ENCODE measurements around the gene MIPOL1. TPM values are rescaled to one million over a fixed set of nuclear protein-coding genes. Genes with fewer than 3 reads are reported as not detected.

Gene MIPOL1
- total and polyA plus RNA-seq, 2 of the 13 experiments (the other 11 are each of a cell fraction or from before 2014, with no cell fraction given), result 8.6 to 34.2 TPM

DNA sequence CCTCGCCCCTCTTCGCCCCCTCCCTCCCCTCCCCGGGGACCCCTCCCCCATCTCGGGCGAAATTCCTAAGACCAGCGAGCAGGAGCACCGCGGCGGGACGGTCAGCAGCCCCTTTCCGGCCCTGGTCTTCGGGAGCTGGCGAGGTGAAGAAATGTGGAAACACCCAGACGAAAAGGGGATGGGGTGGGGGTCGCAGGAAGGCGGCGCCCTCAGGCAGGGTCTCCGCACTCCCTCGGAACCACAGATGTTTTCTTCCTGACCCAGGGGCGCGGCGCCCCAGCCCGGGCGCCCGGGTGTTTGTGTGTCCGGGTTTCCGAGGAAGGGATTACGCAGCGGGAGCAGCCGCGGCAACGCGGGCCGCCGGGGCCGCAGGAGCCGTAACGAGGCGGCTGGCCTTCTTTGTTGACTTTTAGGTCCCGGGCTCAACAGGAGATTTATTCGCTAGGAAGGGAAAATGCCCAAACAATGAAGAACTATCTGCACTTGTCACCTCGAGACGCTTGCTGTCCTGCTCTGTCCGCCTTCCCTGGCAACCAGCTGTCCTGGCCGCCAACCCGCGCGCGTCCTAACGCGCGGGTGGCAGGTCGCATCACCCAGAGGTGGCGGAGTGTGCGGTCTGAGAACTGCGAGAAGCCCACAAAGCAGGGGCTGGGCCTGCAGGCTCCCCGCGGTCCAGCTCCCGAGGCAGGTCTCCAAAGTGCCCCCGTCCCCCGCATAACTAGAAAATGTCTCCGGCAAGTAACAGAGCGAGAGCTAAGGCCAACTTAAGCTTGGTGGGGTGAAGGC is 390.3 kb downstream of the MIPOL1 start:
- no peaks in the 10 kb centered on the region; a peak in 1 of 5 replicates for H3K27me3 ChIP-seq (ENCODE audit: control insufficient read depth in 1 of 2, insufficient read depth in 2 of 2, low read length in 2 of 2)
- BruUV-seq (replicated peaks), result TSS peak; percentile 79
- peaks cover 9 to 14% of the 10 kb centered on the region in 2 experiments for H3K36me3 ChIP-seq (replicated peaks in 1 of 2; ENCODE audit: control insufficient read depth in 1 of 2, insufficient read depth in 2 of 2, low read length in 2 of 2)
- no peaks in the 10 kb centered on the region for H4K20me1 ChIP-seq (ENCODE audit: insufficient read depth, low read length)
- peak overlapping the region; percentile 64 to 91 (median 72) for H3K4me3 ChIP-seq (replicated peaks in 1 of 3; ENCODE audit: insufficient read depth in 1 of 3, low read depth in 2 of 3, low read length in 3 of 3)
- peaks cover 58% of the 10 kb centered on the region for H3K4me1 ChIP-seq (ENCODE audit: insufficient read depth, low read length)
- FAIRE-seq (no peak), ATAC-seq (peak; percentile 71), DNase-seq (ENCODE audit: low spot score) (peak; percentile 68)
- H3K9me3 ChIP-seq (ENCODE audit: low read length), result no peaks in the 10 kb centered on the region
- H3K79me2 ChIP-seq (ENCODE audit: insufficient read depth, low read length), result peaks cover 46% of the 10 kb centered on the region
- intact Hi-C loops (cut with micrococcal nuclease; ENCODE audit: unreplicated experiment), result loop anchor here (2.0 to 5.0 kb wide), 2 partner anchors 41 to 246 kb away; no protein-coding TSS in a partner anchor
- CTCF ChIA-PET (ENCODE audit: low intra/inter-chr PET ratio, low total read pairs), result interaction anchor here (1.3 kb wide), 1 partner anchor 341 kb away, joined by 3 read pairs; no protein-coding TSS in a partner anchor
- H3K9ac ChIP-seq (ENCODE audit: insufficient read depth, low read depth, low read length), result peak overlapping the region; percentile 88
- in situ Hi-C loops (cut with HindIII; ENCODE audit: extremely low pct_ligation_motif_present, low pct_unique_long_range_greater_than_20kb), result no loop called here
- 1% methylated on average over 63 of the region's 63 CpGs for WGBS (ENCODE audit: low lambda C conversion rate)
- H2AFZ ChIP-seq (ENCODE audit: low read length), result peak overlapping the region; percentile 89
- POLR2A ChIA-PET, result interaction anchor here (0.6 to 4.2 kb wide), 29 partner anchors 8 to 1520 kb away, joined by 3 to 35 read pairs (median 4); partner anchors contain the start of genes FOXA1, MIPOL1 and TTC6
- peak overlapping the region; percentile 89 for H3K27ac ChIP-seq (ENCODE audit: extremely low read length, insufficient read depth, low read length)
- H3K4me2 ChIP-seq (ENCODE audit: low read depth, low read length), result peak overlapping the region; percentile 84
- TF ChIP-seq ZBTB7A (CRISPR knock-in tag; IDR thresholded peaks at IDR 0.05) (peak; percentile 100), PHF5A (CRISPR knock-in tag; IDR thresholded peaks at IDR 0.05; ENCODE audit: low read depth, unreplicated experiment) (no peak), RBFOX2 (IDR thresholded peaks at IDR 0.05; ENCODE audit: low read depth, low read length) (peak; percentile 97), KDM4B (CRISPR knock-in tag; IDR thresholded peaks at IDR 0.05) (peak; percentile 78; the same call in 1 of the 2 replicates), ZNF841 (CRISPR knock-in tag; IDR thresholded peaks at IDR 0.05; ENCODE audit: borderline replicate concordance) (no peak), FOXK2 (IDR thresholded peaks at IDR 0.05) (no peak), ELF1 (CRISPR knock-in tag; IDR thresholded peaks at IDR 0.05) (peak; percentile 58), ZNF550 (CRISPR knock-in tag; IDR thresholded peaks at IDR 0.05; ENCODE audit: borderline replicate concordance) (0 out of 2 replicates have a peak, but pooled peaks have one; percentile 76), HNRNPK (IDR thresholded peaks at IDR 0.05; ENCODE audit: low read depth, low read length, poor library complexity, severe bottlenecking) (no peak), NCOA2 (CRISPR knock-in tag; IDR thresholded peaks at IDR 0.05) (peak; percentile 46)
- TF ChIP-seq, protein P1, sequence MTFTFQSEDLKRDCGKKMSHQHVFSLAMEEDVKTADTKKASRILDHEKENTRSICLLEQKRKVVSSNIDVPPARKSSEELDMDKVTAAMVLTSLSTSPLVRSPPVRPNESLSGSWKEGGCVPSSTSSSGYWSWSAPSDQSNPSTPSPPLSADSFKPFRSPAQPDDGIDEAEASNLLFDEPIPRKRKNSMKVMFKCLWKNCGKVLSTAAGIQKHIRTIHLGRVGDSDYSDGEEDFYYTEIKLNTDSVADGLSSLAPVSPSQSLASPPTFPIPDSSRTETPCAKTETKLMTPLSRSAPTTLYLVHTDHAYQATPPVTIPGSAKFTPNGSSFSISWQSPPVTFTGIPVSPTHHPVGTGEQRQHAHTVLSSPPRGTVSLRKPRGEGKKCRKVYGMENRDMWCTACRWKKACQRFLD (CRISPR knock-in tag; IDR thresholded peaks at IDR 0.05; ENCODE audit: borderline replicate concordance), result peak; percentile 52; the same call in 1 of the 2 replicates
- TF ChIP-seq, protein P2, sequence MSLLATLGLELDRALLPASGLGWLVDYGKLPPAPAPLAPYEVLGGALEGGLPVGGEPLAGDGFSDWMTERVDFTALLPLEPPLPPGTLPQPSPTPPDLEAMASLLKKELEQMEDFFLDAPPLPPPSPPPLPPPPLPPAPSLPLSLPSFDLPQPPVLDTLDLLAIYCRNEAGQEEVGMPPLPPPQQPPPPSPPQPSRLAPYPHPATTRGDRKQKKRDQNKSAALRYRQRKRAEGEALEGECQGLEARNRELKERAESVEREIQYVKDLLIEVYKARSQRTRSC (CRISPR knock-in tag; IDR thresholded peaks at IDR 0.05; ENCODE audit: low read depth), result no peak
- TF ChIP-seq, protein P3, sequence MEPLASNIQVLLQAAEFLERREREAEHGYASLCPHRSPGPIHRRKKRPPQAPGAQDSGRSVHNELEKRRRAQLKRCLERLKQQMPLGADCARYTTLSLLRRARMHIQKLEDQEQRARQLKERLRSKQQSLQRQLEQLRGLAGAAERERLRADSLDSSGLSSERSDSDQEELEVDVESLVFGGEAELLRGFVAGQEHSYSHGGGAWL (CRISPR knock-in tag; IDR thresholded peaks at IDR 0.05), result peak; percentile 91
- TF ChIP-seq, protein P4, sequence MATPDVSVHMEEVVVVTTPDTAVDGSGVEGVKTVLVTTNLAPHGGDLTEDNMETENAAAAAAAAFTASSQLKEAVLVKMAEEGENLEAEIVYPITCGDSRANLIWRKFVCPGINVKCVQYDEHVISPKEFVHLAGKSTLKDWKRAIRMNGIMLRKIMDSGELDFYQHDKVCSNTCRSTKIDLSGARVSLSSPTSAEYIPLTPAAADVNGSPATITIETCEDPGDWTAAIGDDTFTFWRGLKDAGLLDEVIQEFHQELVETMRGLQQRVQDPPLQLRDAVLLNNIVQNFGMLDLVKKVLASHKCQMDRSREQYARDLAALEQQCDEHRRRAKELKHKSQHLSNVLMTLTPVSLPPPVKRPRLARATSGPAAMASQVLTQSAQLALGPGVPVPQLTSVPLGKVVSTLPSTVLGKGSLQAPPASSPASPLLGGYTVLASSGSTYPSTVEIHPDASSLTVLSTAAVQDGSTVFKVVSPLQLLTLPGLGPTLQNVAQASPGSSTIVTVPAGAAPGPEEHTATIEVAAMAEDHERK (CRISPR knock-in tag; IDR thresholded peaks at IDR 0.05; ENCODE audit: low read depth), result no peak
- TF ChIP-seq, protein P5, sequence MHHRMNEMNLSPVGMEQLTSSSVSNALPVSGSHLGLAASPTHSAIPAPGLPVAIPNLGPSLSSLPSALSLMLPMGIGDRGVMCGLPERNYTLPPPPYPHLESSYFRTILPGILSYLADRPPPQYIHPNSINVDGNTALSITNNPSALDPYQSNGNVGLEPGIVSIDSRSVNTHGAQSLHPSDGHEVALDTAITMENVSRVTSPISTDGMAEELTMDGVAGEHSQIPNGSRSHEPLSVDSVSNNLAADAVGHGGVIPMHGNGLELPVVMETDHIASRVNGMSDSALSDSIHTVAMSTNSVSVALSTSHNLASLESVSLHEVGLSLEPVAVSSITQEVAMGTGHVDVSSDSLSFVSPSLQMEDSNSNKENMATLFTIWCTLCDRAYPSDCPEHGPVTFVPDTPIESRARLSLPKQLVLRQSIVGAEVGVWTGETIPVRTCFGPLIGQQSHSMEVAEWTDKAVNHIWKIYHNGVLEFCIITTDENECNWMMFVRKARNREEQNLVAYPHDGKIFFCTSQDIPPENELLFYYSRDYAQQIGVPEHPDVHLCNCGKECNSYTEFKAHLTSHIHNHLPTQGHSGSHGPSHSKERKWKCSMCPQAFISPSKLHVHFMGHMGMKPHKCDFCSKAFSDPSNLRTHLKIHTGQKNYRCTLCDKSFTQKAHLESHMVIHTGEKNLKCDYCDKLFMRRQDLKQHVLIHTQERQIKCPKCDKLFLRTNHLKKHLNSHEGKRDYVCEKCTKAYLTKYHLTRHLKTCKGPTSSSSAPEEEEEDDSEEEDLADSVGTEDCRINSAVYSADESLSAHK (CRISPR knock-in tag; IDR thresholded peaks at IDR 0.05; ENCODE audit: borderline replicate concordance), result no peak; the same call in 1 of the 2 replicates
